Measurements from ENCODE around the gene GALNT9.
"Not testable (repeated sequence)": the region's sequence is repeated elsewhere in the genome, so short reads cannot be mapped to it uniquely, and the experiment has no call there.

GALNT9 gene

DNA sequence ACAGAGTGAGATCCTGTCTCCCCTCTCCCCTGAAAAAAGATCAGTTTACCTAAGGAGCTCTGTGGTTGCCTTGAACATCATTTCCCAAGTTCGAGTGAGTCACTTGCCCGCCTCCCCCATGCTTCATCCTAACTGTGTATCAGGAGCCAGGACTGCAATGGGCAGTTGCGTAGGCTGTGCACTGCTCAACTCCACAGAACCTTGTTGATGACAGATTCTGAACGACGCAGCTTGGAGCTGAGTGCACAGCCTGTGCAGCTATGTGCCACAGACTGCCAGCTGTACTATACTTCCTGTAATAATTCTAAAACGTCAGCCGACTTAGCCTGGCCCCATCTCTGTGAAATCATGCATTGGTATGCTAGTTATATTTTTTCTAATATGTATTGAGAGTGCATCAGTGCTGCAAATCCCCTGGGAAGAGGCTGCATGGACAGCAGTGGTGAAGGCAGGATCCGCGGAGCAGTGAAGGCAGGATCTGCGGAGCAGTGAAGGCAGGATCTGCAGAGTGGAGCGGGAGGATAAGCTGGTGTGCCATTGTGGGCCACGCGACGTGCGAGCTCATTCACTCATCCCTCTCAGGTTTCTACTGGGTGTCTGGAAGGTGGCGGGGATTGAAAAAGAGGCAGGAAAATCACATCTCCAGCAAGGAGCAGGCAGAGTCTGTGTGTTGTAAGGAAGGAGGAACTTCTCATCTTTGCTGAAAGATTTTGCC is 80.8 kb downstream of the GALNT9 start:
- DNase-seq (ENCODE audit: low read depth), result peak; percentile 10

DNA sequence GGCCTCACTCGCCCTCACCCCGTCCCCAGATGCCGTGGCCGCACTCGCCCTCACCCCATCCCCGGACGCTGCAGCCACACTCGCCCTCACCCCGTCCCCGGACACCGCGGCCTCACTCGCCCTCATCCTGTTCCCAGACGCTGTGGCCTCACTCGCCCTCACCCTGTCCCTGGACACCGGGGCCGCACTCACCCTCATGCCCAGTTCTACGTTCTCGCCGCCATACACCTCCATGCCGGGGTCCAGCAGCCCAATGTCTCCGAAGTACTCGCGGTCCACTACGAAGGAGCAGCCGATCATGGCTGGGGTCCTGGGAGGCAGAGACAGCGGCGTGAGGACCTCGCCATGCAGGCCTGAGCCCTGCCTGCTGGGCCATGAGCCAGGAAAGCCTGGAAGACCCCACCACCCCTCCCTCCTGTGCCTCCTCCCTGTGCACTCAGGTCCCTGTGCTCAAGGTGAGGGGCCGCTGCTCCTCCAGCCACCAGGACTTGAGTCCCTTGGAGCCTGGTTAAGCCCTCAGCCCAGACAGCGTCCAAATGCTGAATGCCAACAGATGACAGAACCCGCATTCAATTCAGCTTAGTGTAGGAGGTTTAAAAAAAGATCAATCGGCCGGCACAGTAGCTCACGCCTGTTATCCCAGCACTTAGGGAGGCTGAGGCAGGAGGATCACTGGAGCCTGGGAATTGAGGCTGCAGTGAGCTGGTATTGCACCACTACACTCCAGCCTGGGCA is 81.5 kb downstream of the GALNT9 start:
- no peak for DNase-seq (ENCODE audit: low read depth)

DNA sequence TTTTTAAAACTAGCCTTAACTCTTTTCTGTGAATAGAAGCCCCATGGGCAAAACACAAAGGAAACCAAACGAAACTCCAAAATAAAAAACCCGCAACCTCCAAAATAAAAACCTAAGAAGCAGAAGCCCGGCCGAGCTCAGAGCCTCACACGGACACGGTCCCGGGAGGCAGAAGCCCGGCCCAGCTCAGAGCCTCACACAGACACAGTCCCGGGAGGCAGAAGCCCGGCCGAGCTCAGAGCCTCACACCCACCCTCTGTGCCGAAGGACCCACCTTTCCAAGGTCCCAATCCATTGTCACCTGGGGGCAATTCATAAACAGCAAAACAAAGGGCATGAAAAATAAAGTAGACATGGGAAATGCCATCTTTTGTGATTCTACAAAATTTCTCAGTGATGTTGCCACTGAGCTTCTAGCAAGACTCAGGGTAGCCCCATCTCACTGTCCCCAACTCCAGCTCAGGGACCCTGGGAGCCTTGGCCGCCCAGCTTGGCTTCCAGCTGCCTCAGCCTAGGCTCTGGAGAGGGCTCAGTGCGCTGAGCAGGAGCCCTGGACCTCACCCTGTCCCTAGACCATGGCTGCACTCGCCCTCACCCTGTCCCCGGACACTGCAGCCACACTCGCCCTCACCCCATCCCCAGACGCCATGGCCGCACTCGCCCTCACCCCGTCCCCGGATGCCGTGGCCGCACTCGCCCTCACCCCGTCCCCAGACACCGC is 82.2 kb downstream of the GALNT9 start:
- no peak for DNase-seq (ENCODE audit: low read depth)

DNA sequence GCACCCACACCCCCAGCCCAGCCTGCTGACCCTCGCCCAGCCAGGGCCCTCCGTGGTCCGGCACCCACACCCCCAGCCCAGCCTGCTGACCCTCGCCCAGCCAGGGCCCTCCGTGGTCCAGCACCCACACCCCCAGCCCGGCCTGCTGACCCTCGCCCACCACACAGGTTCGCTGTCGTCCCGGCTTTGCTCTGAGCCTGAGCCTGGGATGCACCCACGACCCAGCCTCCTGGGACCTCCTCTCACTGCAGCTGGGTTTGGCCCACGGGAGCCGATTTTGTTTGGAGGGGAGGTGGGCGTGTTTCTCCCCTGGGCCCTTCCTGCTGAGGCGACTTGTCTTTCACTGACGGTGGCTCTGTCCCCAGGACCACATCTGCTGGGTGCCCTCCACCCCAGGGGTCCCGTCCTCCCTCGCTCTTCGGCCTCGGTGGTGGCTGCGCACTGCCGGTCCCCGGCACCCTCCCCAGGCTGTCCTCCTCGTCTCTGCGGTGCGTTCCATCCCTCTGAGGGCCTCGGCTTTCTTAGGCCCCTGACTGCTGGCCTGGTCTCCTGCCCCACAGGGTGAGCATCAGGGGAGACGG is 83.8 kb downstream of the GALNT9 start:
- no peak for DNase-seq (ENCODE audit: low read depth)

DNA sequence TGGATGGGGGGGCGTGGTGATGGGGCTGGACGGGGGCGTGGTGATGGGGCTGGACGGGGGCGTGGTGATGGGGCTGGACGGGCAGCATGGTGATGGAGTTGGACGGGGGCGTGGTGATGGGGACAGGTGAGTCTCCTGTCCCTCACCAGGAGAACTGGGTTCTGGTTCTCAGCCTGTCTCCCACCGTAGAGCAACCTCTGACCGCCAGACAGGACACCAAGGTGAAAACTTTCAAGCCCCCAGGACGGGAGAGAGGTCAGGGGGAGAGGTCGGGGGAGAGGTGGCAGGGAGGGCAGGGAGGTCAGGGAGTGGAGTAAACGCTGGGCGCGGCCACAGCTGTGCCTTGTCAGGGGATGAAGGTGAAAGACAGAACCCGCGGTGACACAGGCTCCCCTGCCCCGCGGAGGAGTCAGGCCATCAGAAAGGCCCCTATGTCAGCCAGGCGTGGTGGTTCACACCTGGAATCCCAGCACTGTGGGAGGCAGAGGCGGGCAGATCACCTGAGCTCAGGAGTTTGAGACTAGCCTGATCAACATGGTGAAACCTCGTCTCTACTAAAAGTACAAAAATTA is 84.6 kb downstream of the GALNT9 start:
- no peak for DNase-seq (ENCODE audit: low read depth)

DNA sequence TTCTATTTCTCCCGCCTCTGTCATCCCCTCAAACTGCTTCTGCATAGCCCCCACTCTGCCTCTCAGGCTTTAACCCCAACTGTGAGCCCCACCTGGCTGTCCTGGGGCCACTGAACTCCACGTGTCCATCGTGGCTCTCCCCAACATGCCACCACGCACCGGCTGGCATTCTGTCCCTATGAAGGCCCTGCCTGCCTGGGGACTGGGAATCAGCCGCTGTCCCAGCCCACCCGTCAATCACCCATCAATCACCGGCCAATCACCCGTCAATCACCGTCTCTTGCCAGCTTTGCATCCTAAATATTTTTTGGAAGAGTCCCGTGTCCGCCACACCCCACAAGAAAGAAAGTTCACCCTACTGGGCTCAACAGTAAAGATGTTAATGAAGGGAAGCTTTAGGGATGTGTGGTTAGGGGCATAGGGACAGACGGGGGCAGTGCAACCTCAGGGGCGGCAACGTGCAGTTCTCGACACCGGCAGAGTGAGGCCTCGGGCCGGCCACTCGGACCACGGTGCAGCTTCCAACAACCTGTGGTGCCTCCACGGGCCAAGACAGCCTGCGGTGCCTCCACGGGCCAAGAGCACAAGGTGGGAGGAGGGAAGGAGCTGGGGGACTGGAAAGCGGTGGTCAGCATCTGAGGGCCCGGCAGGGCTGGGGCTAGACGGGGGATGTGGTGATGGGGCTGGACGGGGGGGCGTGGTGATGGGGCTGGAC is 85.6 kb downstream of the GALNT9 start:
- DNase-seq (ENCODE audit: low read depth), result no peak

DNA sequence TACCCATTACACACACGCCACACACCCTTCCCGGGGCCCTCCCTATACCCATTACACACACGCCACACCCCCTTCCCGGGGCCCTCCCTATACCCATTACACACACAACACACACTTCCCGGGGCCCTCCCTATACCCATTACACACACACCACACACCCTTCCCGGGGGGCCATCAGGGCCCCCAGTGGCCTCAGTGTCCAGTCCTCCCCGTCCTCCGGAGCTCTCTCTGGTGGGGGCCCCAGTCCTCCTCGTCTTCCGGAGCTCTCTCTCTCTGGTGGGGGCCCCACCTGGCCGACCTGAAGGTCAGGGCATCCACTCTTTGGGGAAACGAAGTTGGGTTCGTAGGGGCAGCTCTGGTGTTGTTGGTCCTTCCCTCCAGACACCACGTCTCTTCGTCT is 86.2 kb downstream of the GALNT9 start:
- not testable (repeated sequence) for DNase-seq (ENCODE audit: low read depth)

DNA sequence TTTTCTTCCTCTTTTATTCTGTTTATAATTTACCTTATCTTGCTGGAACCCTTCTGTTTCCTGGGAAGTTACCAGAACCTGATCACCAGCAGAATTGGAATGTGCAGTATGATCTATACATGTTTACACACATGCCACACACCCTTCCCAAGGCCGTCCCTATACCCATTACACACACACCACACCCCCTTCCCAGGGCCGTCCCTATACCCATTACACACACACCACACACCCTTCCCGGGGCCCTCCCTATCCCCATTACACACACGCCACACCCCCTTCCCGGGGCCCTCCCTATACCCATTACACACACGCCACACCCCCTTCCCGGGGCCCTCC is 88.8 kb downstream of the GALNT9 start:
- not testable (repeated sequence) for DNase-seq (ENCODE audit: low read depth)

DNA sequence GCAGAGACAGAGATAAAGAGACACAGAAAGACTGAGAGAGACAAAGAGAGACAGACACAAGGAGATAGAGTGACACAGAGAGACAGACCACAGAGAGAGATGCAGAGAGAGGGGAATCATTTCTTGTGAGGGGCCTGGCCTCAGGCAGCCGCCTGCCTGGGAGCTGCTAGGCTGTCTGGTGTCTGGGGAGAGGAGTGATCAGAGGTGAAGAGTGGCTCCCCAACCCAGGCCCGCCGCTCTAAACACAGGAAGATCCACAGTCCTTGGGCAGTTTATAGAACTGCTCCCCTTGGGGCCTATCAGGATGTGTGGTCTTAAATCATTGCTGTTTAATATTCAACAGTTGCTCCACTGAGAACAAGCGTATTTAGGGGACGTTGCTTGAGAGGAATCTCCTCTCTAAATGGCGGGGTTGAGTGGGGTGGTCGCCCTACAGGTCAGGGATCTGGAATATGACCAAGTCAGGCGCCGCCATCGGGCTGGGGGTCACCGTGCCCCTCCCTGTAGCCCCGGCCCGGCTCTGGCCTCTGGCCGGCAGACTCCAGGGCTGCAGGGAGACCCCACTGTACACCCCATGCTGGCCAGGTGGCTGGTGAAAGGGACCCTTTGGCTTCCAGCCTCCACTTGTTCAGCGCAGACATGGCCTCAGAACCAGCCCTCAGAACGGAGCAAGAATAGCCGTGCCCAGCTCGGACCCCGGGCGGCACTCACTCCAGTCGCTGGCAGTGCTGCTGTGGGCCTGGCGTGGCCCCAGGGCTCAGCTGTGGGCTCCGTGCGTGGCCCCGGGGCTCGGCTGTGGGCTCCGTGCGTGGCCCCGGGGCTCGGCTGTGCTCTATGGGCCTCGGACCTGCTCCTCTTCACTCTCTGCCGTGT is 89.4 kb downstream of the GALNT9 start:
- DNase-seq (ENCODE audit: low read depth), result no peak

DNA sequence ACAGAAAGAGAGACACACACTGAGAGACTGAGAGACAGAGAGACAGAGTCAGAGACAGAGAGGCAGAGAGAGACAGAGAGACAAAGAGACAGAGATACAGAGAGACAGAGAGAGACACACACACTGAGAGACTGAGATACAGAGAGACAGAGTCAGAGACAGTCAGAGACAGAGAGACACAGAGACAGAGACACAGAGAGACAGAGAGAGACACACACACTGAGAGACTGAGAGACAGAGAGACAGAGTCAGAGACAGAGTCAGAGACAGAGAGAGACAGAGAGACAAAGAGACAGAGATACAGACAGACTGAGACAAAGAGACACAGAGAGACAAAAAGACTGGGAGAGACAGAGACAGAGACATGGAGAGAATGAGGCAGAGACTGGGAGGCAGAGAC is 90.0 kb downstream of the GALNT9 start:
- DNase-seq (ENCODE audit: low read depth), result no peak

DNA sequence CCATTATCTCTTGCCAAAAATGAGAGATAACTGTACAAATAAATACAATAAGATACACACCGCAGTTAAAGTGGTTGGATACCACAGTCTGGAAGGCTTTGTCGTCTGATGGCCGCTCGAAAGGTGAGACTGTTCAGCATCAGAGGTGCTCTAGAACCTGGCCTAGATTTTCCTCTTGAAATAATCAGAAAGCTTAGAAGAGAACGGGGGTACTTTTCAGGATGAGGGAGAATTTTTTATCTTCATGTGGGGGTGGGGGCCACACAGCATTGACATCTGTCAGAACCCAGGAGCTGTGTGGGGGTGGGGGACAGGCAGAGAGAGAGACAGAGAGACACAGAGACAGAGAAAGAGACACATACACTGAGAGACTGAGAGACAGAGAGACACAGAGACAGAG is 90.5 kb downstream of the GALNT9 start:
- no peak for DNase-seq (ENCODE audit: low read depth)

DNA sequence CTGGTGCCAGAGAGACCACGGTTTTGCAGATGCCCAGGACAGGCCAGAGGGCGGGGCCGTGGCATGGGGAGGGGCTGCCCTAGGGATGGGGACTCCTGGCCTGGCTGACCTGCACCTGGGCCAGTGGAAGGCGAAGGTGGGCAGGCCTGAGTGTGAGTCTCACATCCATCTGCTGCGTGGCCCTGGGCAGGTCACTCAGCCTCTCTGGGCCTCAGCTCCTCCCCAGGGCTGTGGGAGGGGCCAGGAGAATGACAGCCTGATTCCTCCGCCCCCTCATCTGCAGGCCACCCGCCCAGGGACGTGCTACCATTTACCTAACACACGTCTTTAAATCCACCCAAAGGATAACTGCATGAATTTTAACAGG is 90.9 kb downstream of the GALNT9 start:
- DNase-seq (ENCODE audit: low read depth), result no peak

DNA sequence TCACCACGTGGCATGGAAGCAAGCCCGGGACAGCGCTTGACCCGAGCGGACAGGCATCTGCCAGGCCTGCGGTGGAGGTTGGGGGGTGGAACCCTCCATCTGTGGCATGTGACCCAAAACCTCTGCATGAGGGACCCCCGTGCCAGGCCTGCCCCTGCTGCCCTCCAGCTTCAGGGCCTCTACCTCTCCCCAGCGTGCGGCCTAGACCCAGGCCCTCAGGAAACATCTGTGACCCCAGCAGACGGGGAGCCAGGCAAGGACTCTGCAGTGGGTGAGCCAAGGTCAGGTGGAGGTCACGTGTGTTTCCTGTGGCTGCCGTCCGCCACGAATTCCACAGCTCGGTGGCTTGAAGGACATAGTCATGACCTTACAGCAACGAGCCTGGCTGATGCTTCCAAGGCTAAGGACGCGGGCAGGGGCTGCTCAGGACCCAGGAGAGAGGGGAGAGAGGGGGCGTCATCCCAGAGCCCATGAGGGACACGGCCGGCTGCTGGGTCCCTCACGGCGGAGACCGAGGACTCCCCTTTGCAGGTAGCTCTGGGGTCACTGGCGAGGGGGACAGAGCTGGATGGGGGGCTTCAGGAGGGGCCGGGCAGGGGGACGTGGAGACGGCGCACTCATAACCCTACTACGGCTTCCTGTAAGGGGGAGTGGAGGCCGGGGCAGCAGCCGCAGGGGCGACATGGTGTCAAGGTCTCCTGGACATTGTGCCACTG is 91.5 kb downstream of the GALNT9 start:
- DNase-seq (ENCODE audit: low read depth), result no peak

DNA sequence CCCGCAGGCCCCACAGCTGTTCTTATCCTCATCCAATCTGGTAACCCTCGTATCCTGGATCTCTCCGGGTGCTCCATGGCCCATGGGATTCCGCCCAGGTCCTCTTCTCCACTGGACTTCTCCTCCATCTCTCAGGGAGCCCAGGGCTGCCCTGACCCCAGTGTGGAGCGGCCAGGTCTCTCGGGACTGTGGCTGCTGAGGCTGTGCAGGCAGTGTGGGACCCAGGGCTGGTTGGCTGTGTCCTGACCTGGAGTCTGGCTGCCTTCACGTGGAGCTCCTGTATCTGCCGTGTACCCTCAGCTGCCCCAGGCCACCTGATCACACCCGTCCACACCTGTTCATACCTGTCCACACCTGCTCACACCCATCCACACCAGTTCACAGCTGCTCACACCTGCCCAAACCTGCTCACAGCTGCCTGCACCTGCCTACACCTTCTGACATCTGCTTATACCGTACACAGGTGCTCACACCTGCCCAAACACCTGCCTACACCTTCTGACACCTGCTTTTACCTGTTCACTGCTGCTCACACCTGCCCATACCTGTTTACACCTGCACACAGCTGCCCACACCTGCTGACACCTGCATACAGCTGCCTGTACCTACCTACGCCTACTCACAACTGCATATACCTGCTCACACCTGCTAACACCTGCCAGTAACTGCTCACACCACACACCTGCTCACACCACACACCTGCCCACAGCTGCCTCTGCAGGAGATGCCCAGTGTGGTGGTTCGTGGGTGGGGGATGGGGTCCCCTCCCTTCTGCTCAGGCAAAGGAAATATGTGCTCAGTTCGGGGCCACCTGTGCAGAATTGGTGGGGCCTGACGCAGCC is 92.2 kb downstream of the GALNT9 start:
- DNase-seq (ENCODE audit: low read depth), result no peak

DNA sequence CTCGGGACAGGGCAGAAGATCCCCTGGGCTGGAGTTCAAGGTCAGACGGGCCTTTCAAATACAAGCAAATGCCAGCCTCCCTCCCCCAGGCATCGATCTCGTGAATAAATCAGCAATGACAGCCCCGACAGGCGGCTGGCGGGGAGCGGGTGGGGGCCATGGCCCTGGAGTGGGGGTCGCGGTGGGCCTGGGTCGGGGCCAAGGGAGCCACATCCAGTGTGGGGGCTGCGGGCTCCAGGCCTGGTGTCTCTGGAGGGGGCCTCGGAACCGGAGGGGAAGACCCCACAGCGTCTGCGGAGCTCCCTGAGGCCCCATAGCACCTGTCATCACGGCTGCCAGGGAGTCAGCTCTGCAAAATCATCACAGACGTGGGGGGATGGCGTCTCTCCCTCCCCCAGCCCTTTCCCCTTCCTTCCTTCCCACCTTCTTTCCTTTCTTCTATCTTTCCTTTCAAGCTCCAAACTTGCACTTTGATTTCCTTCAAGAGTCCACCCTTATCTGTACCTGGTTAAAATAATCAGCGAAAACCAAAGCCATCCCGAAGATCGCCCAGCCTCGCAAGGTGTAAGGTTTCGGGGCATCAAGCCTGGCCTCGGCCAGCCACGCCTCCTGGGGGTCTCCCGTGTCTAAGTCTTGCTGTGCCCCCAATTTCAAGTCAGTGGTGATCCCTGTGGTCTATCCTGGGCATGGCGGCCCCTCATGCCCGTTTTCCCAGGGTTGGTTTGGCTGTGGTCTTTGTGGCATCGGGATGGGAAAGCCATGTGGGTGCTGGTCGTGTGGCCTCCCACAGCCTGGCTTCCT is 93.1 kb downstream of the GALNT9 start:
- no peak for DNase-seq (ENCODE audit: low read depth)

DNA sequence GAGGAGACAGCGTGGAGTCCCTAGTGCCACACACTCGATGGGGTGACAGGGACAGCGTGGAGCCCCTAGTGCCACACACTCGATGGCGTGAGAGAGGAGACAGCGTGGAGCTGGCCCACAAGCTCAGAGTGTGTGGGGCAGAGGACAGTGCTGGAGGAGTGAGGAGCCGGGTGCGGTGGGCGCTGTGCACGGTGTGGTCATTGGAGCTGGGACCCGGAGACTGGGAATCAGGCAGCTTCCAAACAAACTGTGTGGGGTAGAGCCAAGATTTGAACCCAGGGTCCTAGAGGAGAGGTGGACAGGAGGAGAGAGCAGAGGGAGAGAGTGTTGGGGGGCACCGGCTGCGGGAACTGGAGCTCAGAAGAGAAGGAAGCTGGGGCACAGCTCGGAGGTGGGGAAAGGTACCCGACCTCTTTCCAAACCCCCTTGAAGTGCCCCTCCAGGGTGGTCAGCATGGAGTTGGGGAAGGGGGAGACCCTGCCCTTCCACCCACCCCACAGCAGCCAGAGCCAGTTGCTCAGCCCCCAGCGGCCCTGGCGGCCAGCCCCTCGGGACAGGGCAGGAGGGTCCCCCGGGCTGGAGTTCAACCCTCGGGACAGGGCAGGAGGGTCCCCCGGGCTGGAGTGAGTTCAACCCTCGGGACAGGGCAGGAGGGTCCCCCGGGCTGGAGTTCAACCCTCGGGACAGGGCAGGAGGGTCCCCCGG is 94.1 kb downstream of the GALNT9 start:
- no peak for DNase-seq (ENCODE audit: low read depth)

DNA sequence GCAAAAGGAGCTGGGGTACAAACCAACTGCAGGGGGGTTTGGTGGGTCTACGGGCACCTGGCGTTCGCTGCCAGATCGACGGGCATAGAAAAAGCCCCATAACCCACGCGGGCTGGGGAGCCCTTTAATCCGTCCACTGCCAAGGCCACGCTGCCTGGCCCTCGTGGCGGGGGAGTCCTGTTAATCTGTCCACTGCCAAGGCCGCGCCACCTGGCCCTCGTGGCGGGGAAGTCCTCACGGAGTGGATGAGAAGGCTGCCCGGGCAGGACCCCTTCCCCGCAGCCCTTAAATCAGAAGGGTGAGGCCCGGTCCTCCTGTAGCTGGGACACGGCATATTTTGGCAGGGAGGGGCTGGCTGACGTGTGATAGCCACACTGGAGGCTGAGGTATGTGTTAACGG is 99.0 kb downstream of the GALNT9 start:
- DNase-seq (ENCODE audit: low read depth), result no peak

DNA sequence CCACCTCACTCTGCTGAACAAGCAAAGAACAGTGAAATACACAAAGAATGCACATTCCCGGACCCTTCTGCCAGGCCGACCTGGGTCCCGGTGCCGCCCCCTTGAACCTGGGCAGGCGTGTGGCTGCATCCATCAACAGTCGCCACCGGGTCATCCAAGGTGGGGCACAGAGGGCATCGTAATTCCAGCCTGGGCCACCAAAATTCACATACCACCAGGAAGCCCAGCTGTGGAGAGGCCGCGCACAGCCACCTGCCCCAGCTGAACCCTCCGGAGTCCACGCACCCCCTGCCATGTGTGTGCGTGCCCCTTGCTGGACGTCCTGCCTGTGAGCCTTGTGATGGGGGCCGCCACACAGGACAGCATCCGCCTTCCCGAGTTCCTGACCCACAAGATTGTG is 99.5 kb downstream of the GALNT9 start:
- no peak for DNase-seq (ENCODE audit: low read depth)

Data from GM04504 (cell line).